Measurements from ENCODE around the gene CMSS1.

The CMSS1 gene

GRCh38 chr3:100062665-100063064, 245.0 kb downstream of the CMSS1 start:
- no peak for DNase-seq

- DNase-seq: peak; percentile 71
Observed at GRCh38 chr3:100063929-100064461, 246.3 kb downstream of the CMSS1 start.

- DNase-seq: no peak
Observed at GRCh38 chr3:100067589-100067988, 249.9 kb downstream of the CMSS1 start.

- peak; percentile 74 for DNase-seq
Observed at GRCh38 chr3:100068826-100069225, 251.2 kb downstream of the CMSS1 start.

- DNase-seq: no peak
Observed at GRCh38 chr3:100069472-100069871, 251.8 kb downstream of the CMSS1 start.

GRCh38 chr3:100072326-100073048, 254.8 kb downstream of the CMSS1 start:
- peak; percentile 33 for DNase-seq

- DNase-seq: no peak
Observed at GRCh38 chr3:100073049-100073713, 255.5 kb downstream of the CMSS1 start.

GRCh38 chr3:100073714-100074307, 256.1 kb downstream of the CMSS1 start:
- DNase-seq: peak; percentile 91

GRCh38 chr3:100075196-100075595, 257.5 kb downstream of the CMSS1 start:
- DNase-seq: no peak

GRCh38 chr3:100075851-100076730, 258.4 kb downstream of the CMSS1 start:
- no peak for DNase-seq

- DNase-seq: no peak
Observed at GRCh38 chr3:100076731-100077529, 259.3 kb downstream of the CMSS1 start.

GRCh38 chr3:100079328-100079727, 261.7 kb downstream of the CMSS1 start:
- no peak for DNase-seq

- no peak for DNase-seq
Observed at GRCh38 chr3:100080573-100080972, 262.9 kb downstream of the CMSS1 start.

- no peak for DNase-seq
Observed at GRCh38 chr3:100081311-100081710, 263.6 kb downstream of the CMSS1 start.

GRCh38 chr3:100081986-100082692, 264.5 kb downstream of the CMSS1 start:
- DNase-seq: no peak

- no peak for DNase-seq
Observed at GRCh38 chr3:100082714-100083113, 265.1 kb downstream of the CMSS1 start.

- DNase-seq: no peak
Observed at GRCh38 chr3:100083209-100083608, 265.5 kb downstream of the CMSS1 start.

GRCh38 chr3:100084100-100084806, 266.6 kb downstream of the CMSS1 start:
- no peak for DNase-seq

- DNase-seq: peak; percentile 46
Observed at GRCh38 chr3:100086401-100086800, 268.7 kb downstream of the CMSS1 start.

- peak; percentile 73 for DNase-seq
Observed at GRCh38 chr3:100087198-100087597, 269.5 kb downstream of the CMSS1 start.
